Testis (tissue), 3 donors: ENCODE measurements around the gene FASN. TPM values are rescaled to one million over a fixed set of nuclear protein-coding genes. Genes with fewer than 3 reads are reported as not detected.

Source experiments
- DNase-seq: peaks from one replicate; pipeline ENCODE4 v3.0.0-alpha.2; 2019
- H3K27ac ChIP-seq, 2 donors: fragments of 200-600 bp; sonication (generic); one replicate each; pipeline ENCODE4 v1.5.1; 2019
- H3K27me3 ChIP-seq: fragments of 200-600 bp; sonication (generic); one replicate; pipeline ENCODE4 v1.5.1; 2019
- H3K36me3 ChIP-seq: fragments of 200-600 bp; sonication (generic); one replicate; pipeline ENCODE4 v1.5.1; 2017; ENCODE audit warnings: low read depth; ENCODE audit errors: missing control alignments
- H3K4me1 ChIP-seq: fragments of 200-600 bp; sonication (generic); one replicate; pipeline ENCODE4 v1.5.1; 2019
- H3K4me3 ChIP-seq, 2 donors: fragments of 200-600 bp; sonication (generic); one replicate each; pipeline ENCODE4 v1.5.1; 2017 to 2019
- H3K9me3 ChIP-seq: fragments of 200-600 bp; sonication (generic); one replicate; pipeline ENCODE4 v1.5.1; 2017
- POLR2A ChIP-seq: fragments of 450-650 bp; IDR thresholded peaks from one replicate; pipeline ENCODE4 v1.6.1; 2017; ENCODE audit warnings: antibody characterized with exemption, mild to moderate bottlenecking, moderate library complexity
- WGBS, 2 donors: methylation state at CpG; one replicate each; pipeline ENCODE4 v1.1.5; 2018; 5-methylcytosine and 5-hydroxymethylcytosine counted together
- intact Hi-C: fragments of 100-400 bp; cut with DNase I; formaldehyde crosslinking; loops from one replicate; pipeline ENCODE4 v1.15.1; 2023; ENCODE audit warnings: low total_unique reads
- polyA plus RNA-seq: library from polyadenylated mRNA; stranded (reverse); fragments of 350-450 nt; fragmentation: Illumina TruSeq; extraction: RNeasy Lipid Tissue Mini Kit (QIAGEN cat#74804); gene quantifications from one replicate; pipeline ENCODE4 v1.2.3, GENCODE V29; 2014; ENCODE audit warnings: low read depth, low replicate concordance; ENCODE audit not compliant: insufficient read depth
- total RNA-seq, 2 donors: library from RNA; depleted of rRNA; stranded (reverse); fragments of >200 nt; gene quantifications; one replicate each; pipeline ENCODE4 v1.2.3, GENCODE V29; 2016
- TF ChIP-seq, protein P1 (sequence below), 3 experiments: fragments of 450-650 bp in 2 of 3; fragments of 200-600 bp in 1 of 3; sonication (generic) in 1 of 3; IDR thresholded peaks; one replicate each; pipeline ENCODE4 v1.5.1; 2016 to 2019; ENCODE audit warnings: antibody characterized with exemption in 3 of 3, mild to moderate bottlenecking in 2 of 3, moderate library complexity in 1 of 3

FASN gene
- total and polyA plus RNA-seq, 3 donors from 2014 or later, result 47.6 to 93.0 (median 76.2) TPM

DNA sequence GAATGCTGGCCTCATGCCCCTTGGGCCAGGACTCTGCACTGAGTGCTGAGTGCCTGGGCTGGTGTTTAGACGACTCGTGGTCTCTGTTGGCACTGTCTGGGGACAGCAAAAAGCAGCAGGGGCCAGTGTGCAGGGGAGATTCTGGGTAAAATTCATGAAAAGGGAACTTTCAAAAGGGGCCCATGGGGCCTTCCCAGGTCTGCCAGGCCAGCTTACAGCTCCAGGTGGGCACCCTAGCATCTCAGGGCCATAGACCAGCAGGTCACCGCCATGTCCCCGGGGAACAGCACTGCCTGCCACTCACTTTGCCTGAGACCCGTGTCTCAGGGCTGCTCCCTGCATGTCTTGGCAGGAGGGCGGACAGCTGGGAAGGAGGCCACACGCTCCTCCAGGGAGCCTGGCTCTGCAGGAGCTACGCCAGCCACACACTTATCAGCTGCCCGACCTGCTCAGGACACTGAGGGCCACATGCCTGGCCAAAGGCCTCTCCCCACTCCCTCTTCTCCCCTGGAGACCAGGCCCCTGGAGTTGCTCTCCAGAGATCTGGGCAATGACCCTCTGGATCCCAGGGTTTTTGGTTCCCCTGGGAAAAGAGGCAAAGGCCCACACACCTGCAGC is 8.8 kb upstream of the FASN start:
- Histone ChIP-seq H3K4me3 (no peak overlapping the region), H3K9me3 (no peaks in the 10 kb centered on the region), H3K36me3 (no peaks in the 10 kb centered on the region), H3K27me3 (no peaks in the 10 kb centered on the region), H3K27ac (peak overlapping the region; percentile 29 to 70), H3K4me1 (peaks cover 27% of the 10 kb centered on the region)
- intact Hi-C loops, result no loop called here
- peak; percentile 52 for DNase-seq
- WGBS, 2 donors, result 51 to 62% methylated on average over 5 to 9 of the region's 9 CpGs
- TF ChIP-seq, protein P1, sequence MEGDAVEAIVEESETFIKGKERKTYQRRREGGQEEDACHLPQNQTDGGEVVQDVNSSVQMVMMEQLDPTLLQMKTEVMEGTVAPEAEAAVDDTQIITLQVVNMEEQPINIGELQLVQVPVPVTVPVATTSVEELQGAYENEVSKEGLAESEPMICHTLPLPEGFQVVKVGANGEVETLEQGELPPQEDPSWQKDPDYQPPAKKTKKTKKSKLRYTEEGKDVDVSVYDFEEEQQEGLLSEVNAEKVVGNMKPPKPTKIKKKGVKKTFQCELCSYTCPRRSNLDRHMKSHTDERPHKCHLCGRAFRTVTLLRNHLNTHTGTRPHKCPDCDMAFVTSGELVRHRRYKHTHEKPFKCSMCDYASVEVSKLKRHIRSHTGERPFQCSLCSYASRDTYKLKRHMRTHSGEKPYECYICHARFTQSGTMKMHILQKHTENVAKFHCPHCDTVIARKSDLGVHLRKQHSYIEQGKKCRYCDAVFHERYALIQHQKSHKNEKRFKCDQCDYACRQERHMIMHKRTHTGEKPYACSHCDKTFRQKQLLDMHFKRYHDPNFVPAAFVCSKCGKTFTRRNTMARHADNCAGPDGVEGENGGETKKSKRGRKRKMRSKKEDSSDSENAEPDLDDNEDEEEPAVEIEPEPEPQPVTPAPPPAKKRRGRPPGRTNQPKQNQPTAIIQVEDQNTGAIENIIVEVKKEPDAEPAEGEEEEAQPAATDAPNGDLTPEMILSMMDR (IDR thresholded peaks at IDR 0.05), result no peak
- no peak for TF ChIP-seq POLR2A

DNA sequence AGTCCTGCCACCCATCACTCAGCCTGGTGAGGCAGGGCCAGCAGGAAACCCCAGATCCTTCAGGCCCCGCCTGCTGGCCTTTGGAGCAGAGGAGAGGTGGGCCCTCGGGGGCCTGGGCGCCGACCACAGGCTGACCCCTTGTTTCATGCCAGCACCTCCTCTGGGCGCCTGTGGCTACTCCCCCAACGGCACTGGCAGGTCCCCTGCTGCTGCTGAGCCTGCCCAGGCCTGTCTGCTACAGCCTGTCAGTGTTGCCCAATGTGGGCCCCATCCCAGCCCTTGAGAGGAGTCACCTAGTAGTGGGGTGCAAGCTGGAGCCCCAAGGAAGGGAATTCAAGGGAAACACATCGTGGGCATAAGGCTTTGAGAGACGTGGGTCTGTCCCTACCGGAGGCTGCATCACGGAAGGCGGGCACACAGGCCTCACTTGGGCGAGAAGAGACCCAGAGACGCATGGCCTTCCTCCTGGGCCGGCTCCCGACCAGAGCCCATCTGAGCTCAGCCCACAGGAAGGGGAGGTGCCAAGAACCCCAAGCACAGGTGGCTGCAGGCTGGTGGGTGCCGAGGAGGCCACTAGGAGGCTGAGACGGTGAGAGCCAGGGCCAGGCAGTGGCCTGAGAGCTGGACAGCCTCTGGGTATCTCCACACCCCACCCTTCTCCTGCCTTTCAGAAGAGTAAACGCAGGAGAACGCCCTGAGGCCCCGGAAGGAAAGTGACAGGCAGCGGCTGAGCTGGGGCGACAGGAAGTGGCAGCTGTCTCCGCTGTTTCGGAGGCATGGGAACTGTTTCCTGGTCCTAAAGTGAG is 8.0 kb upstream of the FASN start:
- intact Hi-C loops, result no loop called here
- no peak overlapping the region for H3K4me3 ChIP-seq
- 47 to 50% methylated on average over 16 to 24 of the region's 24 CpGs for WGBS, 2 donors
- no peaks in the 10 kb centered on the region for H3K36me3 ChIP-seq
- H3K27ac ChIP-seq, result peak overlapping the region; percentile 29 to 70
- H3K9me3 ChIP-seq, result no peaks in the 10 kb centered on the region
- TF ChIP-seq POLR2A, result no peak
- TF ChIP-seq, protein P1 (IDR thresholded peaks at IDR 0.05), result no peak
- DNase-seq, result peak; percentile 46
- H3K27me3 ChIP-seq, result no peaks in the 10 kb centered on the region
- H3K4me1 ChIP-seq, result peaks cover 34% of the 10 kb centered on the region

DNA sequence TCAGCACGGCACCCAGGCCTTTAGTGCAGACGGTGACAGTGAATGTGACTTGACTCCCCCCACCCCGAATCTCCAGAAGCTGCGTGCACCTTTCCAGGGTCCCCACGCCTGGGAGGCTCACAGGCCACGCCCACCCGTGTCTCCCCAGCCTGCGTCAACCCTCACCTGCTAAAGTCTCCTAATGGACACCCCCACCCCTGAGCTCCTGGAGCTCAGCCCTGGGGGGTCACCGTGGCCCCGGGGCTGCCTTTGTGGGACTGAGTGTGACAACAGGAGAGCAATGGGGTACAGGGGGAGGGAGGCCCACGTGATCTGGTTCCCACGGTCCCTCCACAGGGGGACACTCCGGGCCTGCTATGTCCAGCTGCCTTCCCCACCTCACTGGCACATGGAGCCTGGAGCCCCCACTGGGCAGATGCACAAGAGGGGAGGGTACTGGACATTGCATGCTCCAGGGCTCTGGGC is 7.4 kb upstream of the FASN start:
- Histone ChIP-seq H3K4me1 (peaks cover 40% of the 10 kb centered on the region), H3K9me3 (no peaks in the 10 kb centered on the region)
- 91 to 94% methylated on average over 13 of the region's 13 CpGs for WGBS, 2 donors

DNA sequence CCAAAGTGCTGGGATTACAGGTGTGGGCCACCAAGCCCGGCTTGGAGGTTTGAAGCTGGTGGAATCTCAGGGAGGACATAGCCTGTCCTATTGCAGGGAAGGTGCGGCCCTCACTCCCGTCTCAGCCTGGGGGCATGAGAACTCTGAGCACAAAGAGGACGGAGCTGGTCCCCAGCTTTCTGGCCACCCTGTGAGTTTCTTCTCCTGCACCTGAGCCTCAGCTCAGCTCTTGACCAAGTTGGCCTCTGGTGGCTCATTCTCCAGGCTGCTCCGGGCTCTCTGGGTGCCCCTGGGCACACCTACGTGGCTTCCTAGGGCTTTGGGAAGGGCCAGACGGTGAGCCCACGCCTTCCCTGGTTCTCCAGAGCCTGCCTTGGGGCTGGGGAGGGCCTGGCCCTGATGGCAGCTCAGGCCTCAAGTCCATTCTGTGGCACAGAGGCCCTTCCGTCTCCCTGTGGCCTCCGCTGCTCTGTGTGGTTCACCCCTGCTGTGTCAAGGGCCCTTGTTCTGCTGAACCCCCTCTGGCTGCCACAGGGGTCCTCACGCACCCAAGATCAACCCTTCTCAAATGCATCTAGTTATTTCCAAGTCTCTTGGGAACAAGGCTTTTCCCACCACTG is 6.9 kb upstream of the FASN start:
- H3K27ac ChIP-seq, result peak overlapping the region; percentile 74 to 91
- no peaks in the 10 kb centered on the region for H3K36me3 ChIP-seq
- H3K4me1 ChIP-seq, result peaks cover 43% of the 10 kb centered on the region
- no peak overlapping the region for H3K4me3 ChIP-seq
- H3K9me3 ChIP-seq, result no peaks in the 10 kb centered on the region
- no peaks in the 10 kb centered on the region for H3K27me3 ChIP-seq
- no peak for DNase-seq
- intact Hi-C loops, result no loop called here
- TF ChIP-seq POLR2A, result no peak
- TF ChIP-seq, protein P1 (IDR thresholded peaks at IDR 0.05), result no peak
- 91 to 97% methylated on average over 4 to 11 of the region's 11 CpGs for WGBS, 2 donors

More for the DNA sequence above, 7.4 kb upstream of the FASN start:
- DNase-seq, result no peak
- no peaks in the 10 kb centered on the region for H3K36me3 ChIP-seq
- no peaks in the 10 kb centered on the region for H3K27me3 ChIP-seq
- H3K4me3 ChIP-seq, result no peak overlapping the region
- intact Hi-C loops, result no loop called here
- H3K27ac ChIP-seq, result peak overlapping the region in 1 of 2 donors; percentile 91
- TF ChIP-seq, protein P1 (IDR thresholded peaks at IDR 0.05), result no peak
- no peak for TF ChIP-seq POLR2A
